WTC11 (cell line): ENCODE results near the gene PRKACA. TPM values are rescaled to one million over a fixed set of nuclear protein-coding genes. Genes with fewer than 3 reads are reported as not detected.

Source experiments
- ATAC-seq: fragments of 200-7000 bp; cut with Tn5 transposase; 2 replicates; pipeline ENCODE4 v1.10.0; 2021; ENCODE audit warnings: mild to moderate bottlenecking, moderate library complexity
- CTCF ChIA-PET: fragments of 300-600 bp; sonication (Branson Sonifier 250); formaldehyde crosslinking; loops from one replicate; lab custom pipeline; 2021; ENCODE audit warnings: antibody characterized with exemption; lab: Charles Lee
- POLR2A ChIA-PET: fragments of 350-600 bp; sonication (Branson Sonifier 250); formaldehyde crosslinking; loops from one replicate; lab custom pipeline; 2021; ENCODE audit warnings: antibody characterized with exemption; lab: Charles Lee
- DNase-seq: peaks from one replicate; pipeline ENCODE4 v3.0.0; 2021; ENCODE audit warnings: low spot score
- H3K27ac Mint-ChIP-seq: 2 replicates; pipeline ENCODE4 v1.8.0; 2021; ENCODE audit warnings: mixed read lengths
- H3K27me3 Mint-ChIP-seq: 2 replicates; pipeline ENCODE4 v1.8.0; 2021; ENCODE audit warnings: low read depth, mild to moderate bottlenecking, moderate library complexity, mixed read lengths
- H3K36me3 Mint-ChIP-seq: 2 replicates; pipeline ENCODE4 v1.8.0; 2021; ENCODE audit warnings: mixed read lengths
- H3K4me1 Mint-ChIP-seq: 2 replicates; pipeline ENCODE4 v1.8.0; 2022; ENCODE audit warnings: mixed read lengths
- H3K4me3 Mint-ChIP-seq: 2 replicates; pipeline ENCODE4 v1.8.0; 2021; ENCODE audit warnings: mild to moderate bottlenecking, moderate library complexity, mixed read lengths
- H3K9me3 Mint-ChIP-seq: 2 replicates; pipeline ENCODE4 v1.8.0; 2021; ENCODE audit warnings: mixed read lengths
- AR ChIP-seq: fragments of 250-450 bp; sonication (Bioruptor Pico); IDR thresholded peaks from 2 replicates; pipeline ENCODE4 v1.9.0; 2021; ENCODE audit warnings: mild to moderate bottlenecking
- ATF6 ChIP-seq: sonication (generic); formaldehyde crosslinking; IDR thresholded peaks from 2 replicates; pipeline ENCODE4 v1.8.1; 2023; ENCODE audit warnings: mild to moderate bottlenecking, missing genetic modification reagents
- CBFB ChIP-seq: sonication (generic); formaldehyde crosslinking; IDR thresholded peaks from 2 replicates; pipeline ENCODE4 v1.8.1; 2022; ENCODE audit warnings: mild to moderate bottlenecking, low read depth, missing genetic modification reagents
- CREB1 ChIP-seq: sonication (generic); formaldehyde crosslinking; IDR thresholded peaks from 2 replicates; pipeline ENCODE4 v1.8.0; 2023; ENCODE audit warnings: mild to moderate bottlenecking, missing genetic modification reagents
- CTCF ChIP-seq: fragments of 200-600 bp; IDR thresholded peaks from 2 replicates; pipeline ENCODE4 v1.8.0; 2022; ENCODE audit warnings: antibody characterized with exemption
- E2F4 ChIP-seq: sonication (generic); formaldehyde crosslinking; IDR thresholded peaks from 2 replicates; pipeline ENCODE4 v1.8.1; 2022; ENCODE audit warnings: low read depth, mild to moderate bottlenecking, moderate library complexity, missing genetic modification reagents, borderline replicate concordance
- ELF4 ChIP-seq: sonication (generic); formaldehyde crosslinking; IDR thresholded peaks from 2 replicates; pipeline ENCODE4 v1.8.1; 2022; ENCODE audit warnings: low read depth, mild to moderate bottlenecking, moderate library complexity, missing genetic modification reagents
- ERG ChIP-seq: fragments of 250-450 bp; sonication (Bioruptor Pico); IDR thresholded peaks from 2 replicates; pipeline ENCODE4 v1.8.0; 2021; ENCODE audit warnings: mild to moderate bottlenecking
- MAX ChIP-seq: sonication (generic); formaldehyde crosslinking; IDR thresholded peaks from 2 replicates; pipeline ENCODE4 v1.8.0; 2022; ENCODE audit warnings: mild to moderate bottlenecking, missing genetic modification reagents
- MXD4 ChIP-seq: fragments of 250-450 bp; sonication (Bioruptor Pico); IDR thresholded peaks from 2 replicates; pipeline ENCODE4 v1.8.0; 2021; ENCODE audit warnings: mild to moderate bottlenecking, moderate library complexity, borderline replicate concordance
- NFATC4 ChIP-seq: fragments of 250-450 bp; sonication (Bioruptor Pico); IDR thresholded peaks from 2 replicates; pipeline ENCODE4 v1.9.0; 2021; ENCODE audit warnings: mild to moderate bottlenecking
- NFE2L1 ChIP-seq: sonication (generic); formaldehyde crosslinking; IDR thresholded peaks from 2 replicates; pipeline ENCODE4 v1.8.1; 2023; ENCODE audit warnings: missing genetic modification reagents
- NR3C1 ChIP-seq: sonication (generic); formaldehyde crosslinking; conservative IDR thresholded peaks from 2 replicates; pipeline ENCODE4 v1.8.1; 2023; ENCODE audit warnings: low read depth, mild to moderate bottlenecking, missing genetic modification reagents
- SP1 ChIP-seq: sonication (generic); formaldehyde crosslinking; conservative IDR thresholded peaks from 2 replicates; pipeline ENCODE4 v1.8.1; 2022; ENCODE audit warnings: missing genetic modification reagents
- TEAD1 ChIP-seq: sonication (generic); formaldehyde crosslinking; IDR thresholded peaks from 2 replicates; pipeline ENCODE4 v1.8.0; 2022; ENCODE audit warnings: mild to moderate bottlenecking, missing genetic modification reagents
- USF1 ChIP-seq: sonication (generic); formaldehyde crosslinking; IDR thresholded peaks from 2 replicates; pipeline ENCODE4 v1.8.0; 2022; ENCODE audit warnings: mild to moderate bottlenecking, missing genetic modification reagents
- ZBTB21 ChIP-seq: sonication (generic); formaldehyde crosslinking; IDR thresholded peaks from 2 replicates; pipeline ENCODE4 v1.8.1; 2023; ENCODE audit warnings: mild to moderate bottlenecking, missing genetic modification reagents, borderline replicate concordance
- ZMAT4 ChIP-seq: fragments of 250-450 bp; sonication (Bioruptor Pico); IDR thresholded peaks from 2 replicates; pipeline ENCODE4 v1.9.0; 2021; ENCODE audit warnings: mild to moderate bottlenecking
- ZNF138 ChIP-seq: sonication (generic); formaldehyde crosslinking; conservative IDR thresholded peaks from 2 replicates; pipeline ENCODE4 v1.8.1; 2022; ENCODE audit warnings: mild to moderate bottlenecking, moderate library complexity, missing genetic modification reagents
- ZNF232 ChIP-seq: sonication (generic); formaldehyde crosslinking; IDR thresholded peaks from 2 replicates; pipeline ENCODE4 v1.8.0; 2022; ENCODE audit warnings: mild to moderate bottlenecking, missing genetic modification reagents
- ZNF425 ChIP-seq: fragments of 250-450 bp; sonication (Bioruptor Pico); conservative IDR thresholded peaks from 2 replicates; pipeline ENCODE4 v1.9.0; 2021; ENCODE audit warnings: mild to moderate bottlenecking
- total RNA-seq: library from RNA; stranded (reverse); gene quantifications from 3 replicates; pipeline ENCODE4 v1.2.3, GENCODE V29; 2021

The PRKACA gene
- total RNA-seq, 1 experiment from 2014 or later, result 37.8 TPM

- TF ChIP-seq CTCF, result no peak
- no peak for TF ChIP-seq ELF4 (CRISPR knock-in tag)
- TF ChIP-seq MAX, result no peak
- TF ChIP-seq NFE2L1 (CRISPR knock-in tag), result no peak
- no peak for TF ChIP-seq CBFB (CRISPR knock-in tag)
- TF ChIP-seq MXD4 (CRISPR knock-in tag), result no peak
- no peak for TF ChIP-seq ATF6 (CRISPR knock-in tag)
- no peak for TF ChIP-seq NR3C1 (CRISPR knock-in tag)
- TF ChIP-seq ZNF232, result no peak
- TF ChIP-seq ZMAT4, result no peak
- no peak for TF ChIP-seq AR
- TF ChIP-seq SP1, result no peak
- no peak for TF ChIP-seq USF1 (CRISPR knock-in tag)
- TF ChIP-seq CREB1 (CRISPR knock-in tag), result no peak
These were observed 62.2 kb downstream of the PRKACA start (continued) for GRCh38 chr19:14055396-14055795.

GRCh38 chr19:14054721-14055120 lies 62.8 kb downstream of the PRKACA start:
- peaks cover 29% of the 10 kb centered on the region for H3K27me3 Mint-ChIP-seq

More at GRCh38 chr19:14054721-14055120, 62.8 kb downstream of the PRKACA start:
- peaks cover 11% of the 10 kb centered on the region for H3K4me1 Mint-ChIP-seq
- no peak overlapping the region for H3K4me3 Mint-ChIP-seq
- ATAC-seq (no peak), DNase-seq (no peak)
- H3K27ac Mint-ChIP-seq, result no peak overlapping the region
- ChIA-PET CTCF (interaction anchor here (0.9 to 1.3 kb wide), 4 partner anchors 12 to 102 kb away, joined by 3 to 4 read pairs (median 4); partner anchors contain the start of genes MISP3 and RLN3), POLR2A (no interaction called here)
- TF ChIP-seq ELF4 (CRISPR knock-in tag), result no peak
- no peak for TF ChIP-seq ZNF425 (CRISPR knock-in tag)
- no peak for TF ChIP-seq ERG
- no peak for TF ChIP-seq NFATC4 (CRISPR knock-in tag)
- no peak for TF ChIP-seq TEAD1 (CRISPR knock-in tag)
- no peak for TF ChIP-seq E2F4
- TF ChIP-seq ZNF138 (CRISPR knock-in tag), result no peak
- no peak for TF ChIP-seq ZBTB21
- H3K9me3 Mint-ChIP-seq, result no peaks in the 10 kb centered on the region
- H3K36me3 Mint-ChIP-seq, result peaks cover 10% of the 10 kb centered on the region
